KG1 (cell line): ENCODE measurements around the gene ALPL.
"Not testable (repeated sequence)": the region's sequence is repeated elsewhere in the genome, so short reads cannot be mapped to it uniquely, and the experiment has no call there.

ENCODE experiments used
- DNase-seq: peaks from one replicate; lab custom pipeline; 2025; lab: John Stamatoyannopoulos, UW

Gene ALPL

DNA sequence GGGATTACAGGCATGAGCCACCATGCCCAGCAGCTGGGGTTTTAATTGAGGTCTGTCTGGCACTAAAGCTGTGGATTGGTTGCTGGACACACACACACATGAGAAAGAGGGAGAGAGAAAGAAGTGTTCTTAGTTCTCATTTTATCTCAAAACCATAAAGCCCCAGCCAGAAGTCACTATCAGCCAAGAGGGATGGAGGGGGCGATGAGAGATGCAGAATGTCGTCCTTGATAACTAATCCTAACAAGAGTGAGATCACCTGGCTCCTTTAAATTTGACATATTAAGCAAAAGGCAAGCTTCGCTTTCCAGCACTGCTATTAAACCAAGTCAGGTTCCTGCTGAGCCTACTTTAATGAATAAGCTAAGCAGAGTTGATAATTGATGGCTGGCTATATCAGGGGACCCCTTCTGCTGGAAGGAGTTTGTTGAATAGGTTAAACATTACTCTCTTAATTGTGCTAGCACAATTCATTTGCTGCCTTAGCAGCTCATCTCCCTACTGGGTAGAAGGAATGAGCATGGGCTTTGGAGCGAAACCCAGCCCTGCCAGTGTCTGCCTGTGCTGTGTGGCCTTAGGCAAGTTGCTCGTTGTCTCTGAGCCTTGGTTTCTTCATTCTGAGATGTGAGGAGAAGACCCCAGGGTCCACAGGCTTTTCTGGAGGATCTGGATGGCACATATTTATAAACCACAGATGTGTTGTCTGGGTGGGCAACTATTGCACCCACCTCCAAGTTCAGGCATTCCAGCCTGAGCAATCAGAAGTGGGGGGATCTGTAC is 50.8 kb downstream of the ALPL start:
- no peak for DNase-seq

DNA sequence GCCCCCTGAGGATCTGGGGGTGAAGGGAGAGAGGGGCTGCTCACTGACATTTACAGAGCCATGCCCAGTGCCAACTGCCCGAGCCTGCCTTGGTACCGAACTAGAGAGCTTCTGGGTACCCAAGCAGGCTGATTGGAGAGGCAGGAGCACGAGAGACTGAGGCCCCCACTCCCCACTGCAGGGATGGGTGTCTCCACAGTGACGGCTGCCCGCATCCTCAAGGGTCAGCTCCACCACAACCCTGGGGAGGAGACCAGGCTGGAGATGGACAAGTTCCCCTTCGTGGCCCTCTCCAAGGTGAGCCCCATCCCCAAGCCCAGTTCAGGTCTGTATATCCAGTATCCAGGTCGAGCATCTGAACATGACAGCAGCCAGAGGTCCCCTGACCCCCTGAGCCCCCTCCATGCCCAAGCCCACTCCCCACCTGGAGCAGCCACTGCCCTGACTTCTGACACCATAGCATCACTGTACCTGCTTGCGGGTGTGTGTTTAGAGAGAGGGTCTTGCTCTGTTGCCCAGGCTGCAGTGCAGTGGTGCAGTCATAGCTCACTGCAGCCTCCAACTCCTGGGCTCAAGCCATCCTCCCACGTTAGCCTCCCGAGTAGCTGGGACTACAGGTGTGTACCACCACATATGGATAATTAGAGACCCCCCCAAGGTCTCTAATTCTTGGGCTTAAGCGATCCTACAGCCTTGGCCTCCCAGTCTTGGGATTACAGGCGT is 51.9 kb downstream of the ALPL start:
- DNase-seq = no peak

DNA sequence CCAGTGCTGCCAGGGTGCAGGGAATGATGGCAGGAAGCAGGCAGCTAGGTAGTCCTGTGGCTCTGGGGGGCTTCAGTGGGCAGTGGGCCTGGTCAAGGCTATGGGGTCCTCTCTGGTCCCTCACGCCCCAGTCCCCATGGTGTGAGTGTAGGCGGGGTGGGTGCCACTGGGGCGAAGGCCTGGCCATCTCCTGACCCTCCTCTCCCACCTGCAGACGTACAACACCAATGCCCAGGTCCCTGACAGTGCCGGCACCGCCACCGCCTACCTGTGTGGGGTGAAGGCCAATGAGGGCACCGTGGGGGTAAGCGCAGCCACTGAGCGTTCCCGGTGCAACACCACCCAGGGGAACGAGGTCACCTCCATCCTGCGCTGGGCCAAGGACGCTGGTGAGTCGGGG is 53.7 kb downstream of the ALPL start:
- DNase-seq = no peak

DNA sequence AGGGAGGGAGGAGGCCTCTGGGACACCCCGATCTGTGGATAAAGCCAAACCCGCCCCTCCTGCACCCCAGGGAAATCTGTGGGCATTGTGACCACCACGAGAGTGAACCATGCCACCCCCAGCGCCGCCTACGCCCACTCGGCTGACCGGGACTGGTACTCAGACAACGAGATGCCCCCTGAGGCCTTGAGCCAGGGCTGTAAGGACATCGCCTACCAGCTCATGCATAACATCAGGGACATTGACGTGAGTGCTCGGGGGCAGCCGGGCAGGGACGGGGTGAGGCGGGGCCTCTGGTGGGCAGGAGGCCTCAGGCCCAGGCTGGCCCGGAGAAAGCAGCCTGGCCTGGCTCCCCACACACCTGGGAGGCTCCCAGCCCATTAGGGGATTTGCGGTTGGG is 54.7 kb downstream of the ALPL start:
- no peak for DNase-seq

DNA sequence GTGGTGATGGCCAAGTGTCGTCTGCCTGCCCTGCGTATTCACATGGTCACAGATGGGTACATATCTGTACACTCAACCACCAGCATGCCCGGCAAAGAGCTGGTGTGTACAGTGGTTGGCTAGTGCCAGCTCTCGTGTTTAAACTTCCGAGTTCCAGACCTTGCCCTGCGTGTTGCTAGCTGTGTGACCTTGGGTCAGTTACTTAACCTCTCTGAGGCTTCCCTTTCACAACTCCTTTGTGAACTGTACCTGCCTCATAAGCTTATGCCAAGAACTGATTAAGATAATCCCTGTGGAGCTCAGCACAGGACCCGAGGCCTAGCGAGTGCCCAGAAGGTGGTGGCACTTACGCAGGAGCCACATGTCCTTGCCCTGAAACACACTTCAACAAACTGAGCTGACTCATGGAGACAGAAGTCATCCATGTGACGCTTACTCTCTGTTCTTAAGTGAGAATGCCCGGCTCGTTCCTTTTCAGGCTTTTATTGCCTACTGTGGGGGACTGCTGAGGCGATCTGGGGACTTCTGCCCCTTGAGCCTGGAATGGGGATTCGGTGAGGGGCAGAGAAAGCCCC is 55.4 kb downstream of the ALPL start:
- no peak for DNase-seq

DNA sequence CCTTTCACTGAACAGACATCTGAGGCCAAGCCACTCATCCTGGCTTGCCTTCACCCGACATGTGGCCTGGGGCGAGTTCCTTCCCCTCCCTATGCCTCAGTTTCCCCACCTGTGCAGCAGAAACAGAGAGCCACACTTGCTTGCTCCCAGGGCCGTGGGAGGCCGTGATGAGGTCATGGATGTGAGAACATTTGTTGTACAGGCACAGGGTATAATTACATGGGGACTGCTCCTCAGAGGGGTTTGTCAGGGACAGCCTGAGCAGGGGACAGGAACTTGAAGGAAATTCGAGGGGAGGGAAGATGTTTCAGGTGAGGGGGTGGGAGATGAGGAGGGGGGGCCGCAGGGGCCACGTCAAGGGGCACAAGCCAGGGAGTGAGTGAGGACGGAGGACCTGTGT is 56.1 kb downstream of the ALPL start:
- no peak for DNase-seq

DNA sequence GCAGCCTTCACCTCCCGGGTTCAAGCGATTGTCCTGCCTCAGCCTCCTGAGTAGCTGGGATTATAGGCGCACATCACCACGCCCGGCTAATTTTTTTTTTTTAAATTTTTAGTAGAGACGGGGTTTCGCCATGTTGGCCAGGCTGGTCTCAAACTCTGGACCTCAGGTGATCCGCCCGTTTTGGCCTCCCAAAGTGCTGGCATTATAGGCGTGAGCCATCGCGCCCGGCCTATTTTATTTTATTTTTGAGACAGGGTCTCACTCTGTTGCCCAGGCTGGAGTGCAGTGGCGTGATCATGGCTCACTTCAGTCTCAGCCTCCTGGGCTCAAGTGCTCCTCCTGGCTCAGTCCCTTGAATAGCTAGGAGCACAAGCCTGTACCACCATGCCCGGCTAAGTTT is 57.1 kb downstream of the ALPL start:
- DNase-seq = not testable (repeated sequence)

DNA sequence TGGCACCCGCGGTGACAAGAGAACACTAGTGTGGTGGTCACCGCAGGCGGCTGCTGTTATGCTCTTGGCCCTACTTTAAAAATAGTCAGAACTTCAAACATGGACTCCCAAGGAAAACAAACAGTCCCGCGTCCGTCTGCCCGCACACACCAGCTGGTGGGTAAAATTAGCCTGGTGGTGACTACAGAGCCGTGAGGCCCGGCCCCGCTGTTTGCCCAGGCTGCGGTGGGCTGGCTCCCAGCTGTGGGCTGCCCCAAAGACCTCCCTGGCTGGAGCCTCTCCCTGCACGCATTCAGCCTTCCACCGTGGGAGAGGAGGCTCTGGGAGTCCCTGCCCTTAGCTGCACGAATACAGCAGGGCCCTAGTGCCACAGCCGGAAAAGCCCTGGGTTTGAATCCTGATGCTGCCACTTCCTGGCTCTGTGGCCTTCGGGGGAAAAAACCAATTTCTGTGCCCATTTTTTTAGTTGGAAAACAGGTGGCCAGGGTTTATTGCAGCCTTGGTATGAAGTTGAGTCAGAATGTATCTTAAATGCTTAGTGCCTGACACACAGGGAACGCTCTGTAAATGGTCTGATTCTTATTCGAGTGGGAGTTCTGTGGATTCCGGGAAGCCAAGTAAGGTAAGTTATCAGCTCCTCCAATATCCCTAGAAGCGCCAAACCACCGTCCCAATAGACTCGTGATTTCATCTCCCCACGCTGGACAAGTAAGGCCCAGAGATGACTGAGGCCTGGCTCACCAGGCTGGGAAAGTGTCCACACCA is 58.2 kb downstream of the ALPL start:
- no peak for DNase-seq

DNA sequence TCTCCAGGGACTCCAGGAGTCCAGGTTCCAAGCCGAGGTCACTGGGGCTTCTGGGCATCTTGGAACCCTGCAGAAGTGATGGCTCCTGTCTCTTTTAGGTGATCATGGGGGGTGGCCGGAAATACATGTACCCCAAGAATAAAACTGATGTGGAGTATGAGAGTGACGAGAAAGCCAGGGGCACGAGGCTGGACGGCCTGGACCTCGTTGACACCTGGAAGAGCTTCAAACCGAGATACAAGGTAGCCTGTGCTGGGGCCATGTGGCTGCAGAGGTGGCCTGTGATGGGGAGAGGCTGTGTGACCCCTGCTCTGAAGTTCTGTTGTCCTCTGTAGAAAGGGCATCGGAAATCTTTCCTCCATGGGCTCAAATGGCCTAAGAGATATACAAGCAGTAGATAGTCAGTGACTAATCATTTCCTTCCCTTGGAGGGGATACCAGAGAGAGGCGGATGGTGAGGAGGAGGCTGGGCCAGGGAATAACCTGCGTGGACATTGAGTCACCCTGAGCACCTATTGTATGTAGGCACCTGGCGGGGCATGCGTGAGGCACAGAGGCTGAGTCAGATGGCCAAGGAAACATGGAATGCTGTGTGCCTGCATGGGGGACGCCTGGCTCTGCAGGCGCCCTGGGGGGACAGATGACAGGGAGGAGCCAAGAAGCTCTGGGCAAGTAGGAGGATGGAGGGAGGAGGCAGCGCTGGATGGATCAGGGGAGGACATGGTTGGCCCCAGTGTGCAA is 59.0 kb downstream of the ALPL start:
- DNase-seq = no peak

DNA sequence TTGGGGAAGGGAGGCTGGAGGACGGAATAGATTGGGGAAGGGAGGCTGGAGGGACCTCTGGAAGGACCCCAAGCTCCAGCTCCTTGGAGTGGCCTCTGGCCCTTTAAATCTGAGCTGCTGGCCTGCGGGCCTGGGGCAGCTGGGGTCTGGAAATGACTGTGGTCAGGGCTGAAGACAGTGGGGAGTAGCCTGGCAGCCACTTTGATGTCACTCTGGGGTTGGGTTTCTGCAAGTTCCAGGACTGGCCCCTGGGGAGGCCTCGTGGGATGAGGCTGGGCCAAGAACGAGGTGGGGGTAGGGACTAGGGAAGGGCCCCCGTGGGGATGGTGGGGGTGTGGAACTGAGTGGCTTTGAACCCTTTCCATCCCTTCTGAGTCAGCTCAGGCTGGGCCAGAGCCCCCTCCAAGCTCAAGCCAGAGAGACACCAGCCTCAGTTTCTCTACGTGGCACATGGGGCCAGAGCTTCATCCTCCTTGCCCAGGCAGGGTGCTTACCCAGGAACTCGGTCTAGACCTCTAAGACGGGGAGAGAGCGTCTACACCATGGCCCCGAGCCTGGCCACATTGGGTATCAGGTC is 59.7 kb downstream of the ALPL start:
- no peak for DNase-seq

DNA sequence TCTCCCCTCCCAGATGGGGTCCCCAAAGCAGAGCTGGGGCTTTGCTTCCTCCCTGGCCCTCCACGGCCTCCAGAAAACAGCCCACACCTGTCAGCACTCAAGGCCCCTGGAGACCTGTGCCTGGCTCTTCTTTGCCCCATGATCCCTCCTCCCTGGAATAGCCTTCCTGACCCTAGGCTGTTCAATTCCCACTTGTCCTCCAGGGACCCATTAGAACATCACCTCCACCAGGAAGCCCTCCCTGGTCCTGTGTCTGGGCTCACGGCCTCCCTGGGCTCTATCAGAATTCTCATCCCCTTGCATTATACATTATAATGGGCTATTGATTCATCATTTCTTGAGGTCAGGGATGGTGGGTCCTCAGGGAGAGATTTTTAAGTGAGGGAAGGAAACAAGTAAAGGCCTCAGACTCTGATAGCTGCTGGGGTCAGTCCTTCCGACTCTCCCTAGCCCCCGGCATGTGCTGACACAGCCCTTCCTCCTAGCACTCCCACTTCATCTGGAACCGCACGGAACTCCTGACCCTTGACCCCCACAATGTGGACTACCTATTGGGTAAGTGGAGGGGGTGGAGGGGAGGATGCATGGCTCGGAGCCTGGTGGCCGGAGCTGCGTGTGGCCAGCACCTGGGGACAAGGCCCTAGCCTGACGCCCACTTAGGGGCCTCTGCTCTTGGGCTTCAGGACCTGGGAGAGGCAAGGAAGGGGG is 60.8 kb downstream of the ALPL start:
- no peak for DNase-seq

DNA sequence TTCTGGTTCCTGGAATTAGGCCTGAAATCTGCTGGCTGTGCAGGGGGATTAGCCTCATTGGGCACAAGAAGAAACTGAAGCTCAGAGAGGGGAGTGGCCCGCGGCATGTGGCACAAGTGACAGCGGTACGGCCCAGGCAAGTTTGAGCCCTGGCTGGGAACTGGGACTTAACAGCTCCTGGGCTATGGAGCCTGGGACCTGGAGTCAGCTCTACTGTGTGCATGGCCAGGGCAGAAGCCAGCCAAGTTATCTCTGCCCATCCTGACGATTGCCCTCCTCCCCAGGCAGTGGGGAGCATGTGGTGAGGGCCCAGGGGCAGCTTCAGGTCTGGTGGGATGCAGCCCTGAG is 61.3 kb downstream of the ALPL start:
- DNase-seq = no peak

DNA sequence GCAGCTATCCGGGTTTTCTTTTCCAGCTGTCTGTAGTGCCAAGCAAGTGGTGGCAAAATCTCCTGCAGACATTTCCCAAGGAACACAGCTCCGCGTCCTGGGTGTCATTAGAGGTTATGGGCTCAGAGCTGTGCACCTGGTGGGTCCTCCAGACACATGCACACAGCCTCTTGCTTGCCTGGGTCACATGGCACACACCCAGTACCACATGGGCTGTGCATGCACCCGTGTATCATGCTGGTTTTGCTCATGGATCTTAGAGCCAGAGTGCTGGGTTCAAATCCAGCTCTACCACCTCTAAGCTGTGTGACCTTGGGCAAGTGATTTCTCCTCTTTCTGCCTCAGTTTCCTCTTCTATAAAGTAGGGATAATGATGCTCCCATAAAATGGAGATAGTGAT is 61.7 kb downstream of the ALPL start:
- DNase-seq = no peak

DNA sequence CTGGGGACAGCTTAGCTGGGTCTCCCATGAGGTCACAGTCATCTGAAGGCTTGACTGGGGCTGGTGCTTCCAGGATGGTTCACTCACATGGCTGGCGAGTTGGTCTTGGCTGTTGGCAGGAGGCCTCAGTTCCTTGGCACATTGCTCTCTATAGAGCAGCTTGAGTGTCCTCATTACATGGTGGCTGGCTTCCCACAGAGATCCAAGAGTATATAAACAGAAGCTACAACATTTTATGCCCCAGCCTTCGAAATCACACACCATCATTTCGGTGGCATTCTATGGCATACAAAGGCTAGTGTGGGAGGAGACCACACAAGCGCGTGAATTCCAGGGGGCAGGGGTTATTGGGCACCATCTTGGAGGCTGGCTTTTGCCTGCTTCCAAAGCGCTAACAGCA is 63.0 kb downstream of the ALPL start:
- no peak for DNase-seq

DNA sequence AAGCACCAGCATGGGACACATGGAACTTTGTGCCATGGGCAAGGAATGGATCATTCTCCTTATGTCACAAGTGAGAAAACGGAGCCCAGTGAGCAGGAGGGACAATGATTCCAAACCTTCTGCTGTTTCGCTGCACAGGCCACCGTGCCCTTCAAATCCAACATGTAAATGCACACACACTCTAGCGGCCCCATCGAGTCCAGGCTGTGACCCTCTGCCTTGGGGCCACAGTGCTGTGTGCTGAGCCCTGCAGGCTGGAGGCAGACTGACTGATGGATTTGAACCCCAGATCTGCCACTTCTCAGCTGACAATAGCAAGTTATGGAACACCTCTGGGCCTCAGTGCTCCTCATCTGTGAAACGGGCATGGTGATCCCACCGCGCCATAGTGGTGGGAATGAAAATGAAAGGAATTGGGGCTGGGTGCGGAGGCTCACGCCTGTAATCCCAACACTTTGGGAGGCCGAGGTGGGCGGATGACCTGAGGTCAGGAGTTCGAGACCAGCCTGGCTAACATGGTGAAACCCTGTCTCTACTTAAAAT is 63.6 kb downstream of the ALPL start:
- DNase-seq = no peak

DNA sequence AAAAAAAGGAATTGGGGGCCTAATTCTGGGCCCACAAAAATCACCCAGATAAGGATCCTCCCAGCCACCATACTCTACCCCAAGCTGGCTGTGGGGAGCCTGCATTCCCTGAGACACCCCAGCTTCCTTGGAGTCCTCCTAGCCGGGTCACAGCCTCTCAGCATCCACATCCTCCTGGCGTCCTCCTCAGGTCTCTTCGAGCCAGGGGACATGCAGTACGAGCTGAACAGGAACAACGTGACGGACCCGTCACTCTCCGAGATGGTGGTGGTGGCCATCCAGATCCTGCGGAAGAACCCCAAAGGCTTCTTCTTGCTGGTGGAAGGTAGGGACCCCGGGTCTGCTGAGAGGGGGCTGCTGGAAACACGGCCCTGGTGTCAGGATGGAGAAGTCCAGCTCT is 64.3 kb downstream of the ALPL start:
- no peak for DNase-seq

DNA sequence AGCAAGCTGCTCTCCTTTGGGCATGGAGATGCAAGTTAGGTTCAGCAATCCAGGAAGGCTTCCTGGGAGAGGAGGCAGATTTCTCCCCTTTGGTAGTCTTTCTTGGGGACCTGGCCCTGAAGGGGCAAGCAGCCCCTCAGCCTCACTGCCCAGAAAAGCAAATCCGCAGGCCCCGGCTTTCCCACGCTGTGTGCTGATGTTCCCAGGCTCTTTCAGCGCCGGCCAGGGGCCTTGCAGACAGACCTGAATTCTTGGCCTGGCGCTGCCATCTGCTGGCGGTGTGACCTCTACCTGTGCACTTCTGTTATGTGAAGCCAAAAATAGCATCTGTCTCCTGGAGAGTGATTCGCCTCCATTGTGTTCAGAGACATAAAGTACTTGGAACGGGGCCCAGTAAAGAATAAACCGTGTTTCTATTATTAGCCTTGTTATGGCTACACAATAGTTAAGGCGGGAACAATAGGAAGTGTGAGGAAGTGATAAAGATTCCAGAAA is 64.8 kb downstream of the ALPL start:
- DNase-seq = no peak

DNA sequence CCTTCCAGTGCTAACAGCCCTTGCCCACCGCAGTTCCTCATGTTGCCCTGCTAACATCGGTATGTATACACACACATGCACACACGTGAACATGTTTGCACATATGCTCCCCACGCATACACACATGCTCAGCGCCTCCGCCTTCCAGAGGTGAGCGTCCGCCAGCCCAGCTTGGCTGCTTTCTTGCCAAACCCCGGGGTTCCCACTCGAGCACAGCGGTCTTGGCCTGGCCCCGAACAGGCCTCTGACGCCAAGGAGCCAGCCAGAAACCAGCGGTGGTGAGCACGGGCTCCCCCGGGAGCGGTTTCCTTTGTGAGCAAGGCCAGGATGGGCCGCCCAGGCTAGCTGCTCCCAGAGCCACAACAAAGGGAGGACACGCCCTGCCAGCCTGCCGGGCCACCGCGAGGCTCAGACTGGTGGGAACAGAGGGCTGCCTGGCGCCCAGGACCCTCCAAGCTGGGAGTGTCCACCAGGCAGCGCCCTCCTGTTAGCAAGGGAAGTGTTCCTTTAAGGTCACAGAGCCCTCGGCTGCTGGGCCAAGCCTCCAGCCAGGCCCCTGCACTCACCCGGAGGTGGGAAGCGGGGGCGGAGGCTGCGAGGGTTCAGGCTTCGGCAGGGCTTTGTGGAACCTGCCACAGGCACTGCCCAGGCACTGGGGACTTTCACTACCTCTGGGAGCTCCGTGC is 65.4 kb downstream of the ALPL start:
- DNase-seq = no peak

DNA sequence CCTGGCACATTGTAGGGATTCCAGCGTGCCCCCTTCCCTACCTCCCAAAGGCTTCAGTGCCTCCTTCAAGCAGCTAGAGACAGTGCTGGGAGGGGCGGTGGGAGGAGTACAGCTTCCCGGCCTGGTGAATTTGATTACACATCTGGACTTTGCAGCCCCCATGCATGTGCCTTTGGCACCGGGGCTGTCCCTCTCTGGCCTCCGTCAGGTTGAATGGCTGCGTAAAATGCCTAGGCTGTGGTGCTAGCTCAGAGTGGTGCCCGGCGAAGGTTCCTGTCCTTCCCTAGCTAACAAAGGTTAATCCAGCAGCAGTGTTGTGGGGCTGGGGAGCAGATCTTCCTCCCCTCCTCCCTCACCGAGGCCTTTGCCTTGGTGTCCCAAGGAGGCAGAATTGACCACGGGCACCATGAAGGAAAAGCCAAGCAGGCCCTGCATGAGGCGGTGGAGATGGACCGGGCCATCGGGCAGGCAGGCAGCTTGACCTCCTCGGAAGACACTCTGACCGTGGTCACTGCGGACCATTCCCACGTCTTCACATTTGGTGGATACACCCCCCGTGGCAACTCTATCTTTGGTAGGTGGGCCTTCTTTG is 66.2 kb downstream of the ALPL start:
- DNase-seq = no peak
